Measurements from ENCODE around the gene PPT2. TPM values are rescaled to one million over a fixed set of nuclear protein-coding genes. Genes with fewer than 3 reads are reported as not detected.
A peak's percentile ranks its signal among the peaks of the same experiment; 100 is the strongest.

Gene PPT2
- total RNA-seq, 1 experiment from 2014 or later: 46.3 TPM

- no CpG with 5 or more reads among the region's 5 CpGs for WGBS (ENCODE audit: extremely low coverage, insufficient read length, low lambda C conversion rate)
- Mint-ChIP-seq H3K4me3 (no peak overlapping the region), H3K4me1 (no peaks in the 10 kb centered on the region), H3K9me3 (no peaks in the 10 kb centered on the region), H3K36me3 (ENCODE audit: insufficient read depth in 1 of 3, low read depth in 3 of 3) (no peaks in the 10 kb centered on the region), H3K27me3 (ENCODE audit: low read depth) (peaks cover 5% of the 10 kb centered on the region), H3K27ac (peak overlapping the region in 1 of 3 experiments; percentile 31; a peak in 2 of 7 replicates)
- H3K4me1 ChIP-seq (ENCODE audit: insufficient read depth, low read length): no peaks in the 10 kb centered on the region
- H3K9ac ChIP-seq (ENCODE audit: extremely low read depth, insufficient read length, low read length): no peak overlapping the region
- no peaks in the 10 kb centered on the region for H3K27me3 ChIP-seq (ENCODE audit: insufficient read depth, low read length)
- H4K91ac ChIP-seq (ENCODE audit: insufficient read length, low read depth, low read length): no peak overlapping the region
- no peaks in the 10 kb centered on the region for H3K23me2 ChIP-seq (ENCODE audit: insufficient read length, low read depth, low read length, poor library complexity, severe bottlenecking)
- TF ChIP-seq CTCF (conservative IDR thresholded peaks at IDR 0.05): no peak
- no peak overlapping the region for H3K4ac ChIP-seq (ENCODE audit: low read depth, low read length)
- H2BK15ac ChIP-seq (ENCODE audit: low read depth, low read length): no peak overlapping the region
- H3K4me2 ChIP-seq (ENCODE audit: insufficient read depth, insufficient read length, low read length): no peak overlapping the region
- no peak overlapping the region for H2BK5ac ChIP-seq (ENCODE audit: insufficient read length, low read length)
- no peaks in the 10 kb centered on the region for H3K79me1 ChIP-seq (ENCODE audit: insufficient read depth, low read depth, low read length, poor library complexity, severe bottlenecking)
- DNase-seq: no peak
- no peak overlapping the region for H2BK12ac ChIP-seq (ENCODE audit: insufficient read length, low read depth, low read length)
- no peak overlapping the region for H2AK5ac ChIP-seq (ENCODE audit: insufficient read length, low read length)
- H3K79me2 ChIP-seq (ENCODE audit: insufficient read depth, low read length): no peaks in the 10 kb centered on the region
- H3K18ac ChIP-seq (ENCODE audit: insufficient read length, low read depth, low read length): no peak overlapping the region
- H3K9me3 ChIP-seq (ENCODE audit: control insufficient read depth, low read depth, low read length): no peaks in the 10 kb centered on the region
- no peak overlapping the region for H2BK120ac ChIP-seq (ENCODE audit: low read depth, low read length, poor library complexity, severe bottlenecking)
- no peak overlapping the region for H4K5ac ChIP-seq (ENCODE audit: insufficient read length, low read depth, low read length)
- no peak overlapping the region for H2AFZ ChIP-seq (ENCODE audit: low read length)
- H4K20me1 ChIP-seq (ENCODE audit: control insufficient read depth, insufficient read depth, insufficient read length): no peaks in the 10 kb centered on the region
- H3K23ac ChIP-seq (ENCODE audit: insufficient read length, low read depth, low read length): no peak overlapping the region
- H4K8ac ChIP-seq (replicated peaks; ENCODE audit: insufficient read length, low read depth, low read length): no peak overlapping the region
- H3K14ac ChIP-seq (ENCODE audit: insufficient read depth, low read length): no peak overlapping the region
- no peak overlapping the region for H3K56ac ChIP-seq (ENCODE audit: insufficient read length, low read depth, low read length)
- H3K27ac ChIP-seq (ENCODE audit: insufficient read length, low read depth, low read length): no peak overlapping the region
- H2BK20ac ChIP-seq (ENCODE audit: low read depth, low read length, poor library complexity, severe bottlenecking): peak overlapping the region; percentile 45
- no peak overlapping the region for H3T11ph ChIP-seq (ENCODE audit: low read length)
Measured at GRCh38 chr6:32139590-32139989, 14.4 kb upstream of the PPT2 start.
